HG03103 (cell line): ENCODE results near the gene LGALS13.
"Not testable (repeated sequence)": the region's sequence is repeated elsewhere in the genome, so short reads cannot be mapped to it uniquely, and the experiment has no call there.

ENCODE experiments used
- ATAC-seq: cut with Tn5 transposase; IDR thresholded peaks from one replicate; pipeline ENCODE4 v1.9.1; 2021; ENCODE audit warnings: low read depth; ENCODE audit not compliant: unreplicated experiment

The LGALS13 gene

DNA sequence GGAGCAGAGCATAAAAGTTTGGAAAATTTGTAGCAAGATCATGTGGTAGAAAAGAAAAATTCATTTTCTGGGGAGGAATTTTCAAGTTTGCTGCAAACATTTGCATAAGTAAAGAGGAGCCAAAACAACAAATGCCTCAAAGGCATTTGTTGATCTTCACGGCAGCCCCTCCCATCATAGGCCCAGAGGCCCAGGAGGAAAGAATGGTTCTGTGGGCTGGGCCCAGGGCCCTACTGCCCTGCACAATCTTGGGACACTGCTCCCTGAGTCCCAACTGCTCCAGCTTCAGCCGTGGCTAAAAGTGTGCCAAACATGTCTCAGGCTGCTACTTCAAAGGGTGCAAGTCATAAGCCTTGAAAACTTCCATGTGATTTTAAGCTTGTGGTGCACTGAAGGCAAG is 11.3 kb downstream of the LGALS13 start:
- ATAC-seq, result no peak

DNA sequence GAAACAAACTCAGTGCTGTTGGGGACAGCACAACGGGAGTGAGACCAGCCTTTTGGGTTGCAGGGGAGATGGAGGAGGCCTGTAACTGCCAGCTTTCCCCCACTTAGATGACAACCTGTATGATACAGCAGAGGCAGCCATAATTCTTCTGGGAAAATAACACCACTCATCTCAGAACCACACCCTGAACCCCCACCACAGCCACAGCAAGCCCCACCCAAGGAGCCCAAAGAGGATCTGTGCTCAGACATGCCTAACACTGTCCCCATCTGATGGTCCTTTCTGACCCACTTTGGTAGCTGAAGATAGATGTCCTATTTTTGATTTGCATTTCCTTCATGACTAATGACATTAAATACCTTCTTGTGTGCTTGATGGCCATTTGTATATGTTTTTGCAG is 15.4 kb downstream of the LGALS13 start:
- no peak for ATAC-seq

GRCh38 chr19:39623946-39624345 is 21.6 kb downstream of the LGALS13 start:
- no peak for ATAC-seq

GRCh38 chr19:39627631-39628030 is 25.3 kb downstream of the LGALS13 start:
- not testable (repeated sequence) for ATAC-seq

- ATAC-seq, result no peak
Measured at GRCh38 chr19:39631178-39631577, 28.9 kb downstream of the LGALS13 start.

GRCh38 chr19:39631626-39632025 is 29.3 kb downstream of the LGALS13 start:
- ATAC-seq, result no peak

GRCh38 chr19:39637891-39638290 is 35.6 kb downstream of the LGALS13 start:
- no peak for ATAC-seq

- ATAC-seq, result no peak
Measured at GRCh38 chr19:39641773-39642172, 39.4 kb downstream of the LGALS13 start.

- no peak for ATAC-seq
Measured at GRCh38 chr19:39643591-39643990, 41.3 kb downstream of the LGALS13 start.

- ATAC-seq, result no peak
Measured at GRCh38 chr19:39645800-39646411, 43.6 kb downstream of the LGALS13 start.

DNA sequence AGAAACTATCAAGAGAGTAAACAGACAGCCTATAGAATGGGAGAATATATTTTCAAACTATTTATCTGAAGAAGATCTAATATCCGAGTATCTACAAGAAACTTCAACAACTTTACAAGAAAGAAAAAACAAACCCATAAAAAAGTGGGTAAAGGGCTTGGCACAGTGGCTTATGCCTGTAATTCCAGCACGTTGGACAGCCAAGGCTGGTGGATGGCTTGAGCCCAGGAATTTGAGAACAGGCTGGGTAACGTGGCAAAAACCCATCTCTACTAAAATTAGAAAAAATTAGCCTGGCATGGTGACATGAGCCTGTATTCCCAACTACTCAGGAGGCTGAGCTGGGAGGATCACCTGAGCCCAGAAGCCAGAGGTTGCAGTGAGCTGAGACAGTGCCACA is 45.6 kb downstream of the LGALS13 start:
- no peak for ATAC-seq

DNA sequence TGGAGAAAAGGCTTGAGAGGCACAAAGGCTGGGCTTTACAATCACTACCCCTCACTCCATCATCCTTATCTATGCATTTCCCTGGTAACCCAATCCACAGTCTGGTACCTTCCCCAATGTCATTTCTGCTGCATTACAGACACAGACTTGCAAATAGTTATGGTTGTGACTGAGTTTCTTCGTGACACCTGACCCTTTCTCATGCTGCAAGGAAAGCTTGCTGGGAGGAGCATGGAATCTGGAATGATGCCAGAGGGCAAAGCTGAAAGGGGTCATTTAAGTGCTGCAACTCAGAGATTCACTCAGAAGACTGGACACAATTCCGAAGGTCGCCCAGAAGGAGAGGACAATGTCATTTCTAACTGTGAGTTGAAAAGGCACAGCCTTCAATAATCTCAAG is 53.3 kb downstream of the LGALS13 start, which contains the start of gene LGALS16:
LGALS16 (plus strand) TSS at position 301 of the 400 bp plus-strand sequence; CDS start at position 350, 49 bp downstream.
- ATAC-seq, result no peak
